Right kidney (tissue), 1 donor: Measurements from ENCODE around the gene RNF181.
A peak's percentile ranks its signal among the peaks of the same experiment; 100 is the strongest.
"Not testable (repeated sequence)": the region's sequence is repeated elsewhere in the genome, so short reads cannot be mapped to it uniquely, and the experiment has no call there.

Source experiments
- DNase-seq: peaks from one replicate; pipeline ENCODE4 v3.0.0-alpha.2; 2016

Gene RNF181

GRCh38 chr2:85566265-85566664, 29.3 kb upstream of the RNF181 start:
- DNase-seq: no peak

- no peak for DNase-seq
Measured at GRCh38 chr2:85575739-85576138, 19.8 kb upstream of the RNF181 start.

- DNase-seq: no peak
Measured at GRCh38 chr2:85577063-85577385, 18.5 kb upstream of the RNF181 start.

GRCh38 chr2:85577386-85578242, 17.9 kb upstream of the RNF181 start, which contains the start of gene VAMP8:
Gene VAMP8, plus strand, starts transcription at chr2:85577586. Its CDS starts 61 bp downstream, at chr2:85577647.
- peak; percentile 63 for DNase-seq

- peak; percentile 46 for DNase-seq
Measured at GRCh38 chr2:85578243-85579180, 17.0 kb upstream of the RNF181 start.

GRCh38 chr2:85579266-85579935, 16.1 kb upstream of the RNF181 start:
- DNase-seq: peak; percentile 48

GRCh38 chr2:85580206-85580605, 15.3 kb upstream of the RNF181 start:
- no peak for DNase-seq

- no peak for DNase-seq
Measured at GRCh38 chr2:85582492-85582891, 13.1 kb upstream of the RNF181 start.

GRCh38 chr2:85583667-85584353, 11.7 kb upstream of the RNF181 start:
- no peak for DNase-seq

- DNase-seq: peak; percentile 80
Measured at GRCh38 chr2:85584354-85584856, 11.1 kb upstream of the RNF181 start, which contains the start of gene VAMP5. Gene VAMP5, plus strand, starts transcription at chr2:85584431. Its CDS starts 60 bp downstream, at chr2:85584491.

GRCh38 chr2:85584857-85585780, 10.4 kb upstream of the RNF181 start:
- no peak for DNase-seq

- no peak for DNase-seq
Measured at GRCh38 chr2:85585781-85586105, 9.8 kb upstream of the RNF181 start.

GRCh38 chr2:85588236-85588635, 7.3 kb upstream of the RNF181 start:
- DNase-seq: no peak

- DNase-seq: no peak
Measured at GRCh38 chr2:85588645-85589044, 6.9 kb upstream of the RNF181 start.

- no peak for DNase-seq
Measured at GRCh38 chr2:85589181-85589580, 6.4 kb upstream of the RNF181 start.

GRCh38 chr2:85589982-85590791, 5.4 kb upstream of the RNF181 start:
- DNase-seq: no peak

GRCh38 chr2:85590950-85591349, 4.6 kb upstream of the RNF181 start:
- DNase-seq: no peak

- no peak for DNase-seq
Measured at GRCh38 chr2:85591563-85591962, 4.0 kb upstream of the RNF181 start.

GRCh38 chr2:85592299-85592698, 3.2 kb upstream of the RNF181 start:
- DNase-seq: not testable (repeated sequence)

- no peak for DNase-seq
Measured at GRCh38 chr2:85593023-85593422, 2.5 kb upstream of the RNF181 start.
